NCI-H446 treated with DMSO at 0.1 percent for 48 hours (cell line): Measurements from ENCODE around the gene SLC25A1.

Experiments used
- DNase-seq: peaks from one replicate; lab custom pipeline; 2025; lab: John Stamatoyannopoulos, UW

Gene SLC25A1

GRCh38 chr22:19137384-19138216 is 40.9 kb downstream of the SLC25A1 start:
- no peak for DNase-seq

GRCh38 chr22:19136915-19137314 is 41.6 kb downstream of the SLC25A1 start:
- DNase-seq = no peak

- no peak for DNase-seq
These were observed 43.7 kb downstream of the SLC25A1 start for GRCh38 chr22:19134874-19135273.

GRCh38 chr22:19134176-19134831 is 44.2 kb downstream of the SLC25A1 start:
- no peak for DNase-seq

- DNase-seq = no peak
These were observed 45.0 kb downstream of the SLC25A1 start for GRCh38 chr22:19133561-19133960.

- DNase-seq = no peak
These were observed 45.7 kb downstream of the SLC25A1 start for GRCh38 chr22:19132693-19133400.

GRCh38 chr22:19132153-19132552 is 46.4 kb downstream of the SLC25A1 start:
- DNase-seq = no peak

GRCh38 chr22:19131685-19132015 is 46.9 kb downstream of the SLC25A1 start:
- no peak for DNase-seq

GRCh38 chr22:19130959-19131684 is 47.4 kb downstream of the SLC25A1 start, which contains the start of gene TSSK2:
TSSK2 (plus strand) TSS chr22:19131308; CDS start chr22:19131400, 92 bp downstream.
- DNase-seq = no peak

- no peak for DNase-seq
These were observed 48.7 kb downstream of the SLC25A1 start for GRCh38 chr22:19129871-19130270.

GRCh38 chr22:19128946-19129727 is 49.4 kb downstream of the SLC25A1 start:
- DNase-seq = no peak

- no peak for DNase-seq
These were observed 50.5 kb downstream of the SLC25A1 start for GRCh38 chr22:19128009-19128401.

- no peak for DNase-seq
These were observed 51.1 kb downstream of the SLC25A1 start for GRCh38 chr22:19127329-19128008.

GRCh38 chr22:19126309-19127273 is 51.9 kb downstream of the SLC25A1 start:
- DNase-seq = no peak
